HG02870 (cell line): ENCODE data around the gene DNAH7.
"Not testable (repeated sequence)": the region's sequence is repeated elsewhere in the genome, so short reads cannot be mapped to it uniquely, and the experiment has no call there.

ENCODE experiments used
- ATAC-seq: cut with Tn5 transposase; IDR thresholded peaks from one replicate; pipeline ENCODE4 v1.9.1; 2021; ENCODE audit warnings: mild to moderate bottlenecking, moderate library complexity; ENCODE audit not compliant: unreplicated experiment

Gene DNAH7

GRCh38 chr2:195984923-195985726, 83.5 kb downstream of the DNAH7 start:
- ATAC-seq, result no peak

GRCh38 chr2:195967336-195967735, 101.3 kb downstream of the DNAH7 start:
- ATAC-seq, result no peak

- ATAC-seq, result peak; percentile 97
Observed at GRCh38 chr2:195961873-195962272, 106.8 kb downstream of the DNAH7 start.

- ATAC-seq, result no peak
Observed at GRCh38 chr2:195959341-195959740, 109.3 kb downstream of the DNAH7 start.

- no peak for ATAC-seq
Observed at GRCh38 chr2:195956725-195957124, 111.9 kb downstream of the DNAH7 start.

- no peak for ATAC-seq
Observed at GRCh38 chr2:195945056-195945455, 123.6 kb downstream of the DNAH7 start.

GRCh38 chr2:195937176-195937575, 131.5 kb downstream of the DNAH7 start:
- no peak for ATAC-seq

GRCh38 chr2:195934484-195934883, 134.2 kb downstream of the DNAH7 start:
- no peak for ATAC-seq

- no peak for ATAC-seq
Observed at GRCh38 chr2:195929531-195929930, 139.1 kb downstream of the DNAH7 start.

GRCh38 chr2:195925120-195925519, 143.5 kb downstream of the DNAH7 start:
- no peak for ATAC-seq

GRCh38 chr2:195923889-195924288, 144.7 kb downstream of the DNAH7 start:
- no peak for ATAC-seq

GRCh38 chr2:195917021-195917600, 151.5 kb downstream of the DNAH7 start:
- ATAC-seq, result not testable (repeated sequence)

GRCh38 chr2:195912079-195912478, 156.6 kb downstream of the DNAH7 start:
- ATAC-seq, result no peak

GRCh38 chr2:195910570-195910969, 158.1 kb downstream of the DNAH7 start:
- no peak for ATAC-seq

GRCh38 chr2:195909926-195910325, 158.7 kb downstream of the DNAH7 start:
- ATAC-seq, result no peak

- no peak for ATAC-seq
Observed at GRCh38 chr2:195907474-195907873, 161.2 kb downstream of the DNAH7 start.

GRCh38 chr2:195903956-195904355, 164.7 kb downstream of the DNAH7 start:
- no peak for ATAC-seq

- no peak for ATAC-seq
Observed at GRCh38 chr2:195902857-195903256, 165.8 kb downstream of the DNAH7 start.

GRCh38 chr2:195899226-195899625, 169.4 kb downstream of the DNAH7 start:
- no peak for ATAC-seq

GRCh38 chr2:195898505-195899191, 170.0 kb downstream of the DNAH7 start:
- no peak for ATAC-seq

- ATAC-seq, result no peak
Observed at GRCh38 chr2:195891081-195891480, 177.6 kb downstream of the DNAH7 start.

- no peak for ATAC-seq
Observed at GRCh38 chr2:195879153-195879552, 189.5 kb downstream of the DNAH7 start.
